Endothelial cell of umbilical vein (primary cell): ENCODE results near the gene AURKAIP1.

Source experiments
- EZH2 ChIP-seq: IDR thresholded peaks from 2 replicates; pipeline ENCODE4 v1.6.1; 2012; ENCODE audit warnings: borderline replicate concordance, low read depth, mild to moderate bottlenecking, moderate library complexity, low read length, inconsistent platforms; ENCODE audit not compliant: severe bottlenecking
- GATA2 ChIP-seq: IDR thresholded peaks from 2 replicates; pipeline ENCODE4 v1.7.0; 2011; ENCODE audit warnings: low read depth, mild to moderate bottlenecking, moderate library complexity, mixed read lengths, low read length; ENCODE audit not compliant: insufficient read length, insufficient read depth
- JUN ChIP-seq: IDR thresholded peaks from 2 replicates; pipeline ENCODE4 v1.6.1; 2011; ENCODE audit warnings: borderline replicate concordance, low read depth; ENCODE audit not compliant: insufficient read length, insufficient read depth
- MYC ChIP-seq: IDR thresholded peaks from one replicate; pipeline ENCODE4 v1.6.1; 2011; ENCODE audit warnings: mild to moderate bottlenecking, low read depth, low read length
- POLR2A ChIP-seq: IDR thresholded peaks from 2 replicates; pipeline ENCODE4 v1.6.1; 2012; ENCODE audit warnings: low read depth, mild to moderate bottlenecking, control low read depth, low read length
- POLR2AphosphoS5 ChIP-seq: IDR thresholded peaks from 2 replicates; pipeline ENCODE4 v1.6.1; 2012; ENCODE audit warnings: low read depth, mild to moderate bottlenecking, control low read depth, low read length, moderate library complexity; ENCODE audit not compliant: insufficient read depth
- TF ChIP-seq, protein P1 (sequence below), 2 donors: IDR thresholded peaks; 1 replicate in 1 of 2; 2 replicates in 1 of 2; pipeline ENCODE4 v1.5.1; 2011; ENCODE audit warnings: low read length in 2 of 2, mild to moderate bottlenecking in 2 of 2, moderate library complexity in 2 of 2, control low read depth in 1 of 2, inconsistent platforms in 1 of 2, low read depth in 1 of 2; ENCODE audit not compliant: insufficient read depth in 1 of 2; ENCODE audit errors: extremely low read depth in 1 of 2
- TF ChIP-seq, protein P2 (sequence below): IDR thresholded peaks from 2 replicates; pipeline ENCODE4 v1.6.1; 2011; ENCODE audit not compliant: insufficient read depth, insufficient read length

DNA sequence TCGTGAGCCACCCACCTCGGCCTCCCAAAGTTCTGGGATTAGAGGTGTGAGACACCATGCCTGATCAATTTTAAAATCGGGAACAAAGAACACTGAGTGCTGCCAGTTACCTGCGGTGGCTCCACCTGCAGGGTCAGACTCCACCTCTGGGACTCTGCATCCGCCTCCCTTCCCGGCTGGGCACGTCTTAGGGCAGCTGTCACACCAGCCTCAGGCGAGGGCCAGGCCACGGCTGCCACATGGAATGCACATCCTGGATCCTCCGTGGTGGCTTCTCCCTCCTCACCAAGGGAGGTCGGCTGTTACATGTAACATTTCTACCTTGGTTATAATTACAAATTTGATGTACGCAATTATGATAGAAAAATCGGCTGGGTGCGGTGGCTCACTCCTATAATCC lies 10.7 kb downstream of the AURKAIP1 start:
- TF ChIP-seq, protein P1, sequence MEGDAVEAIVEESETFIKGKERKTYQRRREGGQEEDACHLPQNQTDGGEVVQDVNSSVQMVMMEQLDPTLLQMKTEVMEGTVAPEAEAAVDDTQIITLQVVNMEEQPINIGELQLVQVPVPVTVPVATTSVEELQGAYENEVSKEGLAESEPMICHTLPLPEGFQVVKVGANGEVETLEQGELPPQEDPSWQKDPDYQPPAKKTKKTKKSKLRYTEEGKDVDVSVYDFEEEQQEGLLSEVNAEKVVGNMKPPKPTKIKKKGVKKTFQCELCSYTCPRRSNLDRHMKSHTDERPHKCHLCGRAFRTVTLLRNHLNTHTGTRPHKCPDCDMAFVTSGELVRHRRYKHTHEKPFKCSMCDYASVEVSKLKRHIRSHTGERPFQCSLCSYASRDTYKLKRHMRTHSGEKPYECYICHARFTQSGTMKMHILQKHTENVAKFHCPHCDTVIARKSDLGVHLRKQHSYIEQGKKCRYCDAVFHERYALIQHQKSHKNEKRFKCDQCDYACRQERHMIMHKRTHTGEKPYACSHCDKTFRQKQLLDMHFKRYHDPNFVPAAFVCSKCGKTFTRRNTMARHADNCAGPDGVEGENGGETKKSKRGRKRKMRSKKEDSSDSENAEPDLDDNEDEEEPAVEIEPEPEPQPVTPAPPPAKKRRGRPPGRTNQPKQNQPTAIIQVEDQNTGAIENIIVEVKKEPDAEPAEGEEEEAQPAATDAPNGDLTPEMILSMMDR (IDR thresholded peaks at IDR 0.05; ENCODE audit: extremely low read depth in 1 of 2, insufficient read depth in 1 of 2, low read depth in 1 of 2, low read length in 2 of 2), result no peak
- TF ChIP-seq MYC (no peak), EZH2 (no peak), POLR2AphosphoS5 (no peak), POLR2A (no peak), JUN (no peak), GATA2 (no peak)
- TF ChIP-seq, protein P2, sequence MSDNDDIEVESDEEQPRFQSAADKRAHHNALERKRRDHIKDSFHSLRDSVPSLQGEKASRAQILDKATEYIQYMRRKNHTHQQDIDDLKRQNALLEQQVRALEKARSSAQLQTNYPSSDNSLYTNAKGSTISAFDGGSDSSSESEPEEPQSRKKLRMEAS, result no peak
